GM23338 (cell line): ENCODE measurements around the gene ITGB5. TPM values are rescaled to one million over a fixed set of nuclear protein-coding genes. Genes with fewer than 3 reads are reported as not detected.

Experiments used
- ATAC-seq: fragments of 200-7000 bp; cut with Tn5 transposase; 3 replicates; pipeline ENCODE4 v1.9.1; 2020
- DNase-seq: peaks from one replicate; pipeline ENCODE4 v3.0.0-alpha.2; 2015; ENCODE audit warnings: low spot score
- H2AFZ ChIP-seq: fragments of 200-600 bp; sonication (generic); 2 replicates; pipeline ENCODE4 v1.8.0; 2016; ENCODE audit warnings: antibody characterized with exemption, mild to moderate bottlenecking, moderate library complexity
- H3F3A ChIP-seq: fragments of 200-600 bp; sonication (generic); replicated peaks from 2 replicates; pipeline ENCODE4 v1.8.0; 2017; ENCODE audit warnings: antibody characterized with exemption, mixed run types, low read depth
- H3K27ac ChIP-seq: fragments of 200-600 bp; sonication (generic); 2 replicates; pipeline ENCODE4 v1.6.1; 2016; ENCODE audit warnings: low read depth
- H3K27me3 ChIP-seq: fragments of 200-600 bp; sonication (generic); 2 replicates; pipeline ENCODE4 v1.8.0; 2016; ENCODE audit warnings: mild to moderate bottlenecking, mixed run types, moderate library complexity; ENCODE audit not compliant: insufficient read depth
- H3K36me3 ChIP-seq: fragments of 200-600 bp; sonication (generic); 2 replicates; pipeline ENCODE4 v1.8.0; 2016; ENCODE audit warnings: mild to moderate bottlenecking; ENCODE audit not compliant: insufficient read depth
- H3K4me1 ChIP-seq: fragments of 200-600 bp; sonication (generic); 2 replicates; pipeline ENCODE4 v1.8.0; 2016; ENCODE audit warnings: mild to moderate bottlenecking, moderate library complexity; ENCODE audit not compliant: insufficient read depth
- H3K4me2 ChIP-seq: fragments of 200-600 bp; sonication (generic); 2 replicates; pipeline ENCODE4 v1.7.1; 2017; ENCODE audit warnings: mixed run types
- H3K4me3 ChIP-seq: fragments of 200-600 bp; sonication (generic); 2 replicates; pipeline ENCODE4 v1.6.1; 2016; ENCODE audit warnings: mixed run types
- H3K79me2 ChIP-seq: fragments of 200-600 bp; sonication (generic); replicated peaks from 2 replicates; pipeline ENCODE4 v1.8.0; 2017; ENCODE audit warnings: mild to moderate bottlenecking; ENCODE audit not compliant: insufficient read depth
- H3K9me2 ChIP-seq: fragments of 200-600 bp; sonication (generic); 2 replicates; pipeline ENCODE4 v1.8.0; 2017; ENCODE audit not compliant: insufficient read depth
- H4K20me1 ChIP-seq: fragments of 200-600 bp; sonication (generic); replicated peaks from 2 replicates; pipeline ENCODE4 v1.8.0; 2017; ENCODE audit warnings: mild to moderate bottlenecking; ENCODE audit not compliant: insufficient read depth
- H3K27ac Mint-ChIP-seq: 2 replicates; pipeline ENCODE4 v1.8.0; 2020; ENCODE audit warnings: inconsistent platforms, mild to moderate bottlenecking, moderate library complexity, mixed read lengths
- H3K27me3 Mint-ChIP-seq: 3 replicates; pipeline ENCODE4 v1.8.0; 2022; ENCODE audit warnings: low read depth, mild to moderate bottlenecking, moderate library complexity, mixed read lengths, inconsistent platforms; ENCODE audit not compliant: insufficient read depth, poor library complexity
- H3K36me3 Mint-ChIP-seq: 3 replicates; pipeline ENCODE4 v1.8.0; 2021; ENCODE audit warnings: low read depth, mild to moderate bottlenecking, inconsistent platforms, moderate library complexity, mixed read lengths
- H3K4me1 Mint-ChIP-seq: 3 replicates; pipeline ENCODE4 v1.8.0; 2020; ENCODE audit warnings: mild to moderate bottlenecking, inconsistent platforms, mixed read lengths
- H3K4me3 Mint-ChIP-seq: 3 replicates; pipeline ENCODE4 v1.8.0; 2021; ENCODE audit warnings: moderate library complexity, mild to moderate bottlenecking, inconsistent platforms, mixed read lengths
- H3K9me3 Mint-ChIP-seq: 3 replicates; pipeline ENCODE4 v1.8.0; 2020; ENCODE audit warnings: moderate library complexity, mild to moderate bottlenecking, inconsistent platforms, mixed read lengths
- CREB1 ChIP-seq: fragments of 250-450 bp; sonication (Bioruptor Pico); IDR thresholded peaks from 2 replicates; pipeline ENCODE4 v1.5.0; 2020; ENCODE audit warnings: low read depth, mild to moderate bottlenecking, moderate library complexity
- EZH2 ChIP-seq: fragments of 200-600 bp; sonication (generic); IDR thresholded peaks from one replicate; pipeline ENCODE4 v1.8.0; 2017; ENCODE audit warnings: antibody characterized with exemption, mild to moderate bottlenecking, low read depth; ENCODE audit not compliant: unreplicated experiment
- NANOG ChIP-seq: IDR thresholded peaks from 2 replicates; pipeline ENCODE4 v1.6.1; 2016; ENCODE audit warnings: antibody characterized with exemption, borderline replicate concordance
- POLR2AphosphoS5 ChIP-seq: IDR thresholded peaks from 2 replicates; pipeline ENCODE4 v1.6.1; 2016; ENCODE audit warnings: antibody characterized with exemption, low read depth
- STAT1 ChIP-seq: IDR thresholded peaks from one replicate; pipeline ENCODE4 v1.6.1; 2016; ENCODE audit warnings: antibody characterized with exemption; ENCODE audit not compliant: unreplicated experiment
- ZNF114 ChIP-seq: fragments of 250-450 bp; sonication (Bioruptor Pico); IDR thresholded peaks from 2 replicates; pipeline ENCODE4 v1.5.0; 2020; ENCODE audit warnings: mild to moderate bottlenecking, moderate library complexity
- polyA plus RNA-seq: library from polyadenylated mRNA; unstranded; fragments of >200 nt; fragmentation: Nextera tagmentation; extraction: Ambion mirVana; gene quantifications from 2 replicates; pipeline ENCODE4 v1.2.1, GENCODE V29; 2016
- total RNA-seq: library from RNA; depleted of rRNA; stranded (reverse); fragments of >200 nt; shearing (Covaris generic); gene quantifications from 2 replicates; pipeline ENCODE4 v1.2.3, GENCODE V29; 2014
- TF ChIP-seq, protein P1 (sequence below): fragments of 250-450 bp; sonication (Bioruptor Pico); IDR thresholded peaks from 2 replicates; pipeline ENCODE4 v1.5.0; 2020; ENCODE audit warnings: mild to moderate bottlenecking, moderate library complexity
- TF ChIP-seq, protein P2 (sequence below): IDR thresholded peaks from 2 replicates; pipeline ENCODE4 v1.6.1; 2016; ENCODE audit warnings: antibody characterized with exemption

Gene ITGB5
- total and polyA plus RNA-seq, 2 experiments from 2014 or later = 68.2 to 269 TPM

DNA sequence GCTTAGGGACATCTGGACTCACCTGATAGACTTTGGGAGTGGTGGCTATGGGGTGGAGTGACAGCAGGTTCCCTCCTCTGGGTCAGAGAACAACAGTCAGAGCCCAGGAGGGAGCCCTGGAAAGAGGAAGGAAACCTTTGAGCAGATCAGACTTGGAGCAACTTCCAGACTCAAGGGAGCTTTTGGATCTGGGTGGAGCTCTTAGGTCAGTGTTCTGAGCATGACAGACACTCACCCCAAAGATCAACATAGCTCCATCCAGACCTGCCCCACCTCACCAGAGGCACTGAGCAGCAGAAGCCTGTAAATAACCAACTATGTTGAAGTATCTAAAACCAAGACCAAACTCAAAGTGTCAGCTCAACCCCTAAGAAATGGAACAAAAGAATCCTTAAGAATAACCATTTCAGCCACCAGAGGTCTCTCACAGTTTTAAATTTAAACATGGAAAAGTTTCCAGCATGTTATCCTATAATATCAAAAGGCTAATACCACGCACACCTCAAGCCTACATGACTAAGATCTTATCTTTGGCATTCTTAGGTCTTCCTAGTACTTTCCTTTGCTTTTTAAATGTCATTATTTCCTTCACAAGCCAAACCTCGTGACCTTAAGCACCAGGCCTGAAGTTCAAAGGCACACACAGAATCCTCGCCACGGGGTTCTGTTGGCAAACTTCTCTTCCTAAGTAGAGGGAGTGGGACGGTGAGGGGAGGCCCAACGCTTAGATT lies 100.5 kb downstream of the ITGB5 start (continued):
- TF ChIP-seq, protein P1, sequence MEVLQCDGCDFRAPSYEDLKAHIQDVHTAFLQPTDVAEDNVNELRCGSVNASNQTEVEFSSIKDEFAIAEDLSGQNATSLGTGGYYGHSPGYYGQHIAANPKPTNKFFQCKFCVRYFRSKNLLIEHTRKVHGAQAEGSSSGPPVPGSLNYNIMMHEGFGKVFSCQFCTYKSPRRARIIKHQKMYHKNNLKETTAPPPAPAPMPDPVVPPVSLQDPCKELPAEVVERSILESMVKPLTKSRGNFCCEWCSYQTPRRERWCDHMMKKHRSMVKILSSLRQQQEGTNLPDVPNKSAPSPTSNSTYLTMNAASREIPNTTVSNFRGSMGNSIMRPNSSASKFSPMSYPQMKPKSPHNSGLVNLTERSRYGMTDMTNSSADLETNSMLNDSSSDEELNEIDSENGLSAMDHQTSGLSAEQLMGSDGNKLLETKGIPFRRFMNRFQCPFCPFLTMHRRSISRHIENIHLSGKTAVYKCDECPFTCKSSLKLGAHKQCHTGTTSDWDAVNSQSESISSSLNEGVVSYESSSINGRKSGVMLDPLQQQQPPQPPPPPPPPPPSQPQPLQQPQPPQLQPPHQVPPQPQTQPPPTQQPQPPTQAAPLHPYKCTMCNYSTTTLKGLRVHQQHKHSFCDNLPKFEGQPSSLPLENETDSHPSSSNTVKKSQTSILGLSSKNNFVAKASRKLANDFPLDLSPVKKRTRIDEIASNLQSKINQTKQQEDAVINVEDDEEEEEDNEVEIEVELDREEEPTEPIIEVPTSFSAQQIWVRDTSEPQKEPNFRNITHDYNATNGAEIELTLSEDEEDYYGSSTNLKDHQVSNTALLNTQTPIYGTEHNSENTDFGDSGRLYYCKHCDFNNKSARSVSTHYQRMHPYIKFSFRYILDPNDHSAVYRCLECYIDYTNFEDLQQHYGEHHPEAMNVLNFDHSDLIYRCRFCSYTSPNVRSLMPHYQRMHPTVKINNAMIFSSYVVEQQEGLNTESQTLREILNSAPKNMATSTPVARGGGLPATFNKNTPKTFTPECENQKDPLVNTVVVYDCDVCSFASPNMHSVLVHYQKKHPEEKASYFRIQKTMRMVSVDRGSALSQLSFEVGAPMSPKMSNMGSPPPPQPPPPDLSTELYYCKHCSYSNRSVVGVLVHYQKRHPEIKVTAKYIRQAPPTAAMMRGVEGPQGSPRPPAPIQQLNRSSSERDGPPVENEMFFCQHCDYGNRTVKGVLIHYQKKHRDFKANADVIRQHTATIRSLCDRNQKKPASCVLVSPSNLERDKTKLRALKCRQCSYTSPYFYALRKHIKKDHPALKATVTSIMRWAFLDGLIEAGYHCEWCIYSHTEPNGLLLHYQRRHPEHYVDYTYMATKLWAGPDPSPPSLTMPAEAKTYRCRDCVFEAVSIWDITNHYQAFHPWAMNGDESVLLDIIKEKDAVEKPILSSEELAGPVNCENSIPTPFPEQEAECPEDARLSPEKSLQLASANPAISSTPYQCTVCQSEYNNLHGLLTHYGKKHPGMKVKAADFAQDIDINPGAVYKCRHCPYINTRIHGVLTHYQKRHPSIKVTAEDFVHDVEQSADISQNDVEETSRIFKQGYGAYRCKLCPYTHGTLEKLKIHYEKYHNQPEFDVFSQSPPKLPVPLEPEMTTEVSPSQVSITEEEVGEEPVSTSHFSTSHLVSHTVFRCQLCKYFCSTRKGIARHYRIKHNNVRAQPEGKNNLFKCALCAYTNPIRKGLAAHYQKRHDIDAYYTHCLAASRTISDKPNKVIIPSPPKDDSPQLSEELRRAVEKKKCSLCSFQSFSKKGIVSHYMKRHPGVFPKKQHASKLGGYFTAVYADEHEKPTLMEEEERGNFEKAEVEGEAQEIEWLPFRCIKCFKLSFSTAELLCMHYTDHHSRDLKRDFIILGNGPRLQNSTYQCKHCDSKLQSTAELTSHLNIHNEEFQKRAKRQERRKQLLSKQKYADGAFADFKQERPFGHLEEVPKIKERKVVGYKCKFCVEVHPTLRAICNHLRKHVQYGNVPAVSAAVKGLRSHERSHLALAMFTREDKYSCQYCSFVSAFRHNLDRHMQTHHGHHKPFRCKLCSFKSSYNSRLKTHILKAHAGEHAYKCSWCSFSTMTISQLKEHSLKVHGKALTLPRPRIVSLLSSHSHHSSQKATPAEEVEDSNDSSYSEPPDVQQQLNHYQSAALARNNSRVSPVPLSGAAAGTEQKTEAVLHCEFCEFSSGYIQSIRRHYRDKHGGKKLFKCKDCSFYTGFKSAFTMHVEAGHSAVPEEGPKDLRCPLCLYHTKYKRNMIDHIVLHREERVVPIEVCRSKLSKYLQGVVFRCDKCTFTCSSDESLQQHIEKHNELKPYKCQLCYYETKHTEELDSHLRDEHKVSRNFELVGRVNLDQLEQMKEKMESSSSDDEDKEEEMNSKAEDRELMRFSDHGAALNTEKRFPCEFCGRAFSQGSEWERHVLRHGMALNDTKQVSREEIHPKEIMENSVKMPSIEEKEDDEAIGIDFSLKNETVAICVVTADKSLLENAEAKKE (CRISPR knock-in tag) = no peak

DNA sequence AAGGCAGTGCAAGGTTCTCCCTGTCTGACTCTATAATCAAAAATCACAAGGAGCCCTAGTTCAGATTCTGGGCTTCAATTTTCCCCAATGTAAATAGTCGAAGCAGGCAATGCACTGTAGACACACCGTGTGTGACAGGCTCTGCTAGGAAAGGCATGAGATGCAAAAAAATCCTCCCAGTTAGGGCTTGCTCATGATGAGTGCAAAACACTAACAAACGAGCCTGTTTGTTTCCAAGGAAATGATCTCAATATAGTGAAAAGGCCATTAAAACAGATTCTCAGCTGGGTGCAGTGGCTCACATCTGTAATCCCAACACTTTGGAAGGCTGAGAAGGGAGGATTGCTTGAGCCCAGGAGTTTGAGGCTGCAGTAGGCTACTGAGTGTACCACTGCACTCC lies 101.2 kb downstream of the ITGB5 start:
- H3K4me3 Mint-ChIP-seq = no peak overlapping the region
- no peaks in the 10 kb centered on the region for H3K27me3 Mint-ChIP-seq
- Histone ChIP-seq H3F3A (0 out of 2 replicates have a peak, but pooled peaks cover 10% of the 10 kb centered on the region), H3K4me2 (no peak overlapping the region), H3K79me2 (peaks cover 46% of the 10 kb centered on the region), H3K27me3 (no peaks in the 10 kb centered on the region), H3K4me3 (no peak overlapping the region), H4K20me1 (peaks cover 8% of the 10 kb centered on the region; the same call in 1 of the 2 replicates), H3K27ac (peak overlapping the region; percentile 45), H3K9me2 (no peaks in the 10 kb centered on the region), H3K4me1 (peaks cover 12% of the 10 kb centered on the region), H3K36me3 (peaks cover 14% of the 10 kb centered on the region), H2AFZ (no peak overlapping the region)
- peaks cover 18% of the 10 kb centered on the region for H3K4me1 Mint-ChIP-seq
- H3K27ac Mint-ChIP-seq = no peak overlapping the region
- peaks cover 33% of the 10 kb centered on the region for H3K36me3 Mint-ChIP-seq
- ATAC-seq (no peak), DNase-seq (no peak)
- no peaks in the 10 kb centered on the region for H3K9me3 Mint-ChIP-seq
- no peak for TF ChIP-seq ZNF114 (CRISPR knock-in tag)
- TF ChIP-seq NANOG = no peak
- TF ChIP-seq, protein P2, sequence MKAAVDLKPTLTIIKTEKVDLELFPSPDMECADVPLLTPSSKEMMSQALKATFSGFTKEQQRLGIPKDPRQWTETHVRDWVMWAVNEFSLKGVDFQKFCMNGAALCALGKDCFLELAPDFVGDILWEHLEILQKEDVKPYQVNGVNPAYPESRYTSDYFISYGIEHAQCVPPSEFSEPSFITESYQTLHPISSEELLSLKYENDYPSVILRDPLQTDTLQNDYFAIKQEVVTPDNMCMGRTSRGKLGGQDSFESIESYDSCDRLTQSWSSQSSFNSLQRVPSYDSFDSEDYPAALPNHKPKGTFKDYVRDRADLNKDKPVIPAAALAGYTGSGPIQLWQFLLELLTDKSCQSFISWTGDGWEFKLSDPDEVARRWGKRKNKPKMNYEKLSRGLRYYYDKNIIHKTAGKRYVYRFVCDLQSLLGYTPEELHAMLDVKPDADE = no peak
- no peak for TF ChIP-seq POLR2AphosphoS5
- TF ChIP-seq EZH2 = no peak
- TF ChIP-seq CREB1 (CRISPR knock-in tag) = no peak
- TF ChIP-seq, protein P1 (CRISPR knock-in tag) = no peak
- TF ChIP-seq STAT1 = no peak
